ENCODE measurements around the gene DCAF4. TPM values are rescaled to one million over a fixed set of nuclear protein-coding genes. Genes with fewer than 3 reads are reported as not detected.

Gene DCAF4
- total RNA-seq, 1 experiment from 2014 or later, result 19.6 TPM

- 0 out of 2 replicates have a peak overlapping the region, but pooled peaks have one; percentile 8 for H3K27ac Mint-ChIP-seq
- no peaks in the 10 kb centered on the region for H3K4me1 Mint-ChIP-seq
- TF ChIP-seq ESRRA (CRISPR knock-in tag; IDR thresholded peaks at IDR 0.05; ENCODE audit: borderline replicate concordance), result no peak
- no peak for TF ChIP-seq OVOL2 (CRISPR knock-in tag; IDR thresholded peaks at IDR 0.05; ENCODE audit: borderline replicate concordance)
- TF ChIP-seq CDX4 (CRISPR knock-in tag; IDR thresholded peaks at IDR 0.05; ENCODE audit: borderline replicate concordance), result no peak
- no peak for TF ChIP-seq ETV6 (CRISPR knock-in tag; IDR thresholded peaks at IDR 0.05)
- no peak overlapping the region for H3K4me3 Mint-ChIP-seq
- CTCF ChIA-PET, result no interaction called here
- no peak for ATAC-seq
- H3K9me3 Mint-ChIP-seq, result no peaks in the 10 kb centered on the region
- POLR2A ChIA-PET, result no interaction called here
- H3K36me3 Mint-ChIP-seq, result peaks cover 15% of the 10 kb centered on the region
- 0 out of 2 replicates have a peak, but pooled peaks cover 3% of the 10 kb centered on the region for H3K27me3 Mint-ChIP-seq (ENCODE audit: low read depth)
- no peak for DNase-seq (ENCODE audit: low spot score)
These were observed 39.0 kb downstream of the DCAF4 start for GRCh38 chr14:72965249-72965648.

- H3K27me3 Mint-ChIP-seq (ENCODE audit: low read depth), result 0 out of 2 replicates have a peak, but pooled peaks cover 3% of the 10 kb centered on the region
- H3K27ac Mint-ChIP-seq, result no peak overlapping the region
- no peak overlapping the region for H3K4me3 Mint-ChIP-seq
- POLR2A ChIA-PET, result no interaction called here
- H3K9me3 Mint-ChIP-seq, result no peaks in the 10 kb centered on the region
- no peak for DNase-seq (ENCODE audit: low spot score)
- CTCF ChIA-PET, result no interaction called here
- no peaks in the 10 kb centered on the region for H3K4me1 Mint-ChIP-seq
- peak; percentile 72; the same call in 1 of the 2 replicates for TF ChIP-seq ZNF121 (CRISPR knock-in tag; IDR thresholded peaks at IDR 0.05)
- no peak for TF ChIP-seq IRF2 (CRISPR knock-in tag; IDR thresholded peaks at IDR 0.05; ENCODE audit: borderline replicate concordance, low read depth)
- no peak for ATAC-seq
- H3K36me3 Mint-ChIP-seq, result peaks cover 12% of the 10 kb centered on the region
These were observed 39.8 kb downstream of the DCAF4 start for GRCh38 chr14:72966038-72966437.

GRCh38 chr14:72968316-72968715 is 42.1 kb downstream of the DCAF4 start:
- Mint-ChIP-seq H3K36me3 (peaks cover 8% of the 10 kb centered on the region; the same call in 1 of the 2 replicates), H3K9me3 (no peaks in the 10 kb centered on the region), H3K27me3 (ENCODE audit: low read depth) (no peaks in the 10 kb centered on the region), H3K4me3 (no peak overlapping the region), H3K4me1 (no peaks in the 10 kb centered on the region), H3K27ac (no peak overlapping the region)
- DNase-seq (ENCODE audit: low spot score), result no peak
- ChIA-PET POLR2A (no interaction called here), CTCF (no interaction called here)
- ATAC-seq, result no peak
- no peak for TF ChIP-seq MLX (CRISPR knock-in tag; IDR thresholded peaks at IDR 0.05)
- TF ChIP-seq EMX1 (CRISPR knock-in tag; IDR thresholded peaks at IDR 0.05), result no peak
- TF ChIP-seq, protein P1, sequence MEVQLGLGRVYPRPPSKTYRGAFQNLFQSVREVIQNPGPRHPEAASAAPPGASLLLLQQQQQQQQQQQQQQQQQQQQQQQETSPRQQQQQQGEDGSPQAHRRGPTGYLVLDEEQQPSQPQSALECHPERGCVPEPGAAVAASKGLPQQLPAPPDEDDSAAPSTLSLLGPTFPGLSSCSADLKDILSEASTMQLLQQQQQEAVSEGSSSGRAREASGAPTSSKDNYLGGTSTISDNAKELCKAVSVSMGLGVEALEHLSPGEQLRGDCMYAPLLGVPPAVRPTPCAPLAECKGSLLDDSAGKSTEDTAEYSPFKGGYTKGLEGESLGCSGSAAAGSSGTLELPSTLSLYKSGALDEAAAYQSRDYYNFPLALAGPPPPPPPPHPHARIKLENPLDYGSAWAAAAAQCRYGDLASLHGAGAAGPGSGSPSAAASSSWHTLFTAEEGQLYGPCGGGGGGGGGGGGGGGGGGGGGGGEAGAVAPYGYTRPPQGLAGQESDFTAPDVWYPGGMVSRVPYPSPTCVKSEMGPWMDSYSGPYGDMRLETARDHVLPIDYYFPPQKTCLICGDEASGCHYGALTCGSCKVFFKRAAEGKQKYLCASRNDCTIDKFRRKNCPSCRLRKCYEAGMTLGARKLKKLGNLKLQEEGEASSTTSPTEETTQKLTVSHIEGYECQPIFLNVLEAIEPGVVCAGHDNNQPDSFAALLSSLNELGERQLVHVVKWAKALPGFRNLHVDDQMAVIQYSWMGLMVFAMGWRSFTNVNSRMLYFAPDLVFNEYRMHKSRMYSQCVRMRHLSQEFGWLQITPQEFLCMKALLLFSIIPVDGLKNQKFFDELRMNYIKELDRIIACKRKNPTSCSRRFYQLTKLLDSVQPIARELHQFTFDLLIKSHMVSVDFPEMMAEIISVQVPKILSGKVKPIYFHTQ (CRISPR knock-in tag; IDR thresholded peaks at IDR 0.05), result no peak
- TF ChIP-seq NFE2L1 (CRISPR knock-in tag; IDR thresholded peaks at IDR 0.05), result no peak
- TF ChIP-seq AFF4 (CRISPR knock-in tag; IDR thresholded peaks at IDR 0.05; ENCODE audit: borderline replicate concordance), result no peak
- TF ChIP-seq, protein P2, sequence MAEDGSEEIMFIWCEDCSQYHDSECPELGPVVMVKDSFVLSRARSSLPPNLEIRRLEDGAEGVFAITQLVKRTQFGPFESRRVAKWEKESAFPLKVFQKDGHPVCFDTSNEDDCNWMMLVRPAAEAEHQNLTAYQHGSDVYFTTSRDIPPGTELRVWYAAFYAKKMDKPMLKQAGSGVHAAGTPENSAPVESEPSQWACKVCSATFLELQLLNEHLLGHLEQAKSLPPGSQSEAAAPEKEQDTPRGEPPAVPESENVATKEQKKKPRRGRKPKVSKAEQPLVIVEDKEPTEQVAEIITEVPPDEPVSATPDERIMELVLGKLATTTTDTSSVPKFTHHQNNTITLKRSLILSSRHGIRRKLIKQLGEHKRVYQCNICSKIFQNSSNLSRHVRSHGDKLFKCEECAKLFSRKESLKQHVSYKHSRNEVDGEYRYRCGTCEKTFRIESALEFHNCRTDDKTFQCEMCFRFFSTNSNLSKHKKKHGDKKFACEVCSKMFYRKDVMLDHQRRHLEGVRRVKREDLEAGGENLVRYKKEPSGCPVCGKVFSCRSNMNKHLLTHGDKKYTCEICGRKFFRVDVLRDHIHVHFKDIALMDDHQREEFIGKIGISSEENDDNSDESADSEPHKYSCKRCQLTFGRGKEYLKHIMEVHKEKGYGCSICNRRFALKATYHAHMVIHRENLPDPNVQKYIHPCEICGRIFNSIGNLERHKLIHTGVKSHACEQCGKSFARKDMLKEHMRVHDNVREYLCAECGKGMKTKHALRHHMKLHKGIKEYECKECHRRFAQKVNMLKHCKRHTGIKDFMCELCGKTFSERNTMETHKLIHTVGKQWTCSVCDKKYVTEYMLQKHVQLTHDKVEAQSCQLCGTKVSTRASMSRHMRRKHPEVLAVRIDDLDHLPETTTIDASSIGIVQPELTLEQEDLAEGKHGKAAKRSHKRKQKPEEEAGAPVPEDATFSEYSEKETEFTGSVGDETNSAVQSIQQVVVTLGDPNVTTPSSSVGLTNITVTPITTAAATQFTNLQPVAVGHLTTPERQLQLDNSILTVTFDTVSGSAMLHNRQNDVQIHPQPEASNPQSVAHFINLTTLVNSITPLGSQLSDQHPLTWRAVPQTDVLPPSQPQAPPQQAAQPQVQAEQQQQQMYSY (CRISPR knock-in tag; IDR thresholded peaks at IDR 0.05), result no peak

Data from WTC11 (cell line).